HG02840 (cell line): Measurements from ENCODE around the gene REV1.

Experiments used
- ATAC-seq: cut with Tn5 transposase; IDR thresholded peaks from one replicate; pipeline ENCODE4 v1.9.1; 2021; ENCODE audit warnings: mild to moderate bottlenecking, moderate library complexity, moderate number of reproducible peaks; ENCODE audit not compliant: unreplicated experiment, low FRiP score

Gene REV1

DNA sequence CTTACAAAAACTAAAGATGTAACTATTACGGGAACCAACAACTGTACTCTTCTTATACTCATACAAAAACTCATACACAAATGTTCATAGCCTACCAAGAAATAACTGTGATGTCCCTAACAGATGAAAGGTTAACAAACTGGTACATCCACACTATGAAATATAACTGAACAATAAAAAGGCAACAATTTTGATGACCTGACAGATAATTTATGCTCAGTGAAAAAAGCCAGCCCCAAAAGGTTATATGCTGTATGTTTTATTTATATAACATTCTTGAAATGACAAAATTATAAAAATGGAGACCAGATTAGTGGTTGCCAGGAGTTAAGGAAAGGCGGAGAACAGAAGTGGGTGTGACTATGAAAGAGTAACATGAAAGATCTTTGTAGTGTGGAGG, 31.3 kb downstream of the REV1 start:
- ATAC-seq, result no peak

- ATAC-seq, result no peak
These were observed 38.1 kb downstream of the REV1 start for GRCh38 chr2:99451686-99452085.

DNA sequence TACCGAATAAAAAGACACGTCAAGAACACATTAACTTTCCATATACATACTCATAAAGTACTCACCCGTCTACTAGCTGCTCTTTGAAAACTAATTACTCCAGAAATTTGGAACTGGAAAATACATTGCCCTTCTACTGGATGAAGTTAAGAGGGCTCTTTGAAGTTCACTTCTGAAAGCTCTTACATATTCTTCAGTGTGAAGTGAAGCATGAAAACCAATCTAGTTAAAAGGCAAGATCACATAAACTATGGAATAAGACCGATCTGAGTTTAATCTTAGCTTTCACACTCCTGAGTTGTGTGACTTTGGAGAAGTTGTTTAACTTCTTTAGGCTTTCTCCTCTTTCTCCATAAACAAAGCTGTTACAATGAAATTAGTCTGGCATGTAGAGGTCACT, 38.5 kb downstream of the REV1 start:
- ATAC-seq, result no peak

GRCh38 chr2:99450199-99450598, 39.6 kb downstream of the REV1 start:
- no peak for ATAC-seq

DNA sequence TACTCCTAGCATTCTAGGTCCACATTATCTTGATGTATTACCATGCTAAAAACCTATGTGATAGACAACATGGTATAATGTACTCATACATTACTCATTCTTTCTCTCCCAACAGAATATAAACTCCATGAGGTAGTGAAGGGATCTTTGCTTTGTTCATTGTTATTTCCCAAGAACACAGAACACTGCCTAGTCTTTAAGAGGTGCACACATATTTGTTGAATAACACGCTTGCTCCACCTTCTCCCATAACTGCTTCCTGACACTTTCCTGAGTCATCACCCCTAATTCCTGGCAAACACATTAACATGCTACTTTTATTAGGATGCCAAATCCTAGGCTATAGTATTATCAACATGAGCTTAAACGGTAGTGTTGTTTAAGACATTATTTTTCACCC, 41.3 kb downstream of the REV1 start:
- ATAC-seq, result no peak

GRCh38 chr2:99445065-99445464, 44.8 kb downstream of the REV1 start:
- no peak for ATAC-seq

DNA sequence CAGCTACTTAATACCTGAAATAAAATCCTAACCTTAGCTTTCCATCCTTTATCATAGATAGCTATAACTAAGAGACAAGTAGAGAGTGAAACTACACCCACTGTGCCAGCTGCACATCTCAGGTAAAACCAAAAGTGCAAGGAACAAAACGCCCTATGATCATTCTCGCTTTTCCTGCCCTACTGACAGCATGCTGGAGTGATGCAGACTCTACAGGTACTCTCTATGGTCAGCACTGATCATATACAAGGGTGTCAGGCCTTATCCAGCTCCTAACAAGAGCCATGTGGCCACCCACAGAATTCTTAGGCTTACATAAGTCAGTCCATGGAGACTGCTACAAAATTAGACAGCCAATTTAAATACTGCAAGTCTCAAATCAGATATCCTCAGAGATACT, 45.6 kb downstream of the REV1 start:
- no peak for ATAC-seq

DNA sequence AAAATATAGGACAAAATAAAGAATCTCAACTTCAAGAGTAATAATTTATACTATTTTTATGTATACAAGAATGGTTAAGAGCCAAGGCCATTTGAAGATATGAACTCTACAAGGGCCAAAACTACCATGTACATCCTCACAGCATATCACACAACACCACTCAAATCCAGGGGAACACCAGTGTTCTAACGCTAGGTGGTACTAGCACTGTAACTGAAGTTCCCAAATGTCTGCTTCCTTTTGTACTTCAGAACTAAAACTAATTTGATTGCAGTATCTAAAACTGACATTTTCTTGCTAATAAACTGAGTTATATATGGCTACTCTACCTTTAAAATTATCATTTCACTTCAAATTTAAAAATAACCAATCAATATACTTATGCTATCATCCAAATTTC, 47.0 kb downstream of the REV1 start:
- no peak for ATAC-seq

- no peak for ATAC-seq
These were observed 49.8 kb downstream of the REV1 start for GRCh38 chr2:99439971-99440505.

DNA sequence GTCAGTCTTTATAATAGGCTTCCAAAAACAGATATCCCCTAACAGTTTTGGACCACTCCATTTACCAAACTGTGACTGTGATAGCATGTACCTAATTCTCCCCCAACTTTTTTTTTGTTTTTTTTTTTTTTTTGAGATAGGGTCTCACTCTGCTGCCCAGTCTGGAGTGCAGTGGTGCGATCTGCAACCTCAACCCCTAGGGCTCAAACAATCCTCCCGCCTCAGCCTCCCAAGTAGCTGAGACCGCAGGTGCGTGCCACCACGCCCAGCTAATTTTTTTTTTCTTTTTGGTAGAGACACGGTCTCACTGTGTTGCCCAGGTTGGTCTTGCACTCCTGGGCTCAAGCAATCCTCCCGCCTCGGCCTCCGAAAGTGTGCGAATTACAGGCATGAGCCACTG, 52.9 kb downstream of the REV1 start:
- no peak for ATAC-seq

DNA sequence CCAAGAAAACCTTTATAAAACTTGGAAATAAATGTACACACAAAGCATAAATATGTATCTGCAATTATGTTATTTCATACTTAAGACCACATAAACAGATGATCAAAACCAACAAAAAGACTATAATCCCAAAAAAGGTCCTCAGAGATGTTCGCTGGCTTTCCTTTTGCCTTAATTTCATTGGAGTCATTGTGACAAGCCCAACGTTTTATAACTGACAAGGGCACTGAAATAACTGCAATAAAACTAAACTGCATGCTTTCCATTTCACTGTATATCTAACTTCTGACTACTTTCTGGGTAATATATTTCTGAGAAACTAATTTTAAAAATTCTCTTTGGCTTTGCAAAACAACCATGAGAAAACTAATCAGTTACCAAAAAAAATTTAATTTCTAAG, 56.5 kb downstream of the REV1 start:
- ATAC-seq, result no peak

- no peak for ATAC-seq
These were observed 58.1 kb downstream of the REV1 start for GRCh38 chr2:99431587-99432275.

GRCh38 chr2:99430614-99431291, 59.1 kb downstream of the REV1 start:
- no peak for ATAC-seq

DNA sequence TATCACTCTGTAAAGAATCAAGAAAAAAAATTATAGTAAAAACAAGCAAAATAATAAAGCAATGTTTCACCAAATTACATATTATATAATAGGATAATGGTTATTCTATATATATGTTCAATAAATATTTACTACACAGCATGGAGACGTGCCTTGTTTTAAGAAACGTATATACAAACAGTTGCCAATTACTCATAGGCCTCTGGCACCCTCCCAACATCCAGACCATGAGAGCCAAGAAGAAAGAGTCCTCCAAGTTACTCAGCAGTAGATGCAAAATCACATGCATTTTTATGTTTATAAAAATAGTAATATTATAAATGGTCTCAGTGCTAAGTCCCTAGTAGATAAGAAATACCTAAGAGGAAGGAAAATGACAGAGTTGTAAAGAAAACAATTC, 64.8 kb downstream of the REV1 start:
- ATAC-seq, result no peak

- ATAC-seq, result no peak
These were observed 65.4 kb downstream of the REV1 start for GRCh38 chr2:99424371-99424770.

DNA sequence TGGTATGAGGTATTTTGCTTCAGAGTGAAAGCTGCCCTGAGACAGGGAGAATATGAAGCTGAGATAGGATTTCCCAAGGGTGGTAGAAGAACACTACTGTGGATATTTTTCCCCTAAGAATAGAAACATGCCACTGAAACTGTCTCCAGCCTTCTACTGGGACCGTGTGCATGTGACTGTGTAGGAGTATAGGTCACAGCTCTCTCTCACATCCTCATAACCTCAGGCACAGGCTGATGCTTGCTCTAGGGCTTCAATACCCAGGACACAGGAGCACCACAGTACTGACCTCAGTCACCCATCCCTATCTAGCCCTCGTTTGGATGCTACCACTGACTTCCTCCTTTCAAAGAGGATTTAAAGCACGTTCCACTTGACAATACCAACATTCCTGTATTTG, 67.2 kb downstream of the REV1 start:
- no peak for ATAC-seq

DNA sequence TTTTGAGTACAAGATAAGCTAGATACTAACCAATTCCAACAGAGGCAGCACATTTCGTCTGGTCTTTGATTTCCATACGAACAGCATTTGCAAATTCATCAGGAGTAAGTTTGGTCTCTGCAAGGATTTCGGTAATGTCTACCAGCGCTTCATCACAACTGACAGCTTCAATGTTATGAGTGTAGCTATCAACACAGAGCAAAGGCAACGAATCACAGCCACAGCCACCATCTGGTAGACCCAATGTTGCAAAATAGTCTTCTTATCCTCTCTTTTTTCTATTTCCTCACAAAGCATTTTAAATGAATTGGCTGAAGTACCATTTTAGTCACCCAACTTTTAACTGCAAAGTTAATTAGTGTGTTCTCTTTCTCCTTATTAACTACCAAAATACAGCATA, 68.3 kb downstream of the REV1 start:
- no peak for ATAC-seq

GRCh38 chr2:99420751-99421299, 69.0 kb downstream of the REV1 start:
- ATAC-seq, result no peak

DNA sequence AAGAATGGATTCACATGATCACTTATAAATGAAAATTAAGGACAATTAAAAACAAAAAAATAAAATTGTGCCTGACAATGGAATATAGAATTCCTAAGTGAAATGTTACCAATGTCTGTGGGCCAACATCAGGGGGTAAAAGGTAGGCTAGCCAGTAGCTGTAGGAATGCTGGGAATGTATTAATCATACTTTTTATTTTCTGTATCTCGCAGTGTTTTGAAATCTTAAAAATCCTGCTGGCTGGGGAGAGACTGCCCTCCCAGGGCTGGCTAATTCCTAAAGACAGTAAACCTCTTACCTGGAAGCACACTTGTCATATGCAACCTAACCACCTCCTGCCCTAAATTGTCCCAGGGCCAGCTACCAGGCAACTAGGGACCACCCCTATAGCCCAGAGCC, 69.8 kb downstream of the REV1 start:
- ATAC-seq, result no peak

- no peak for ATAC-seq
These were observed 72.4 kb downstream of the REV1 start for GRCh38 chr2:99417396-99417795.

DNA sequence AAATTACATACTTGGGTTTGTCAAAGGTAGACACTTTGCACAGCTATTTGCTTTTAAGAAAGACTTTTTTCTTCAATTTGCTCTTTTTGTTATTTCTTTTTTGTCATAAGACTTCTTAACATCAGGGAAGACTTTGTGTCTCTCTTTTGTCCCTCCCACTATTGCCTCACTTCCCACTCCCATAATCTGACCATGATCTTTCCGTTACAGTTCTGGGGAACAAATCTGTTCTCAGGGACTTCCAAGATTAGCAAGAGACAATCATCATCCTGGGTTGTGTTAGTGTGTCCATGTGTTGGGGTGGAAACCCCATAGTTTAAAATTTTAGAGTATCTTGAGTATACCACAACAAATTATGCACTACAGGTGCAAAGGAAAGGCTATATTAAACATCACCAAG, 75.3 kb downstream of the REV1 start:
- no peak for ATAC-seq

DNA sequence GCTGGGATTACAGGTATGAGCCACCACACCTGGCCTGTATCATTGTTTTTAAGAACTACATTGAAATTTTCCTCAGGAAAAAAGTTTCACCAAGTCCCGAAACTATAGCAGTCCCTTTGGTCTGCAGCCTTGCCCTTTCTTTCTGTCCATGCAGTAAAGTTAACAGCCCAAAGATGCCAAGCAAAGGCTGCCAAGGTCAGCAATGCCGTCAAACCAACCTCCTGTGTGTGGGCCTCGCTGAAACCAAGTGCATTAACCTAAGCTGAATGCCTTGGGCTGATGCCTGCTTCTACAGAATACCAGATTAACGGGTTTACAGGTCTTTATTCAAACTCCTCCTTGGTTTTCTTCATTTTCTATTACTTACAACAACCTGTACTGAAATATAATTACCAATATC, 79.5 kb downstream of the REV1 start:
- ATAC-seq, result no peak
